Erythroblast (primary cell): ENCODE data around the gene ACMSD.

Experiments
- GATA1 ChIP-seq: IDR thresholded peaks from 2 replicates; pipeline ENCODE4 v1.6.1; 2011; ENCODE audit warnings: low read depth, mild to moderate bottlenecking, control low read depth, low read length, moderate library complexity
- POLR2A ChIP-seq: IDR thresholded peaks from 2 replicates; pipeline ENCODE4 v1.6.1; 2011; ENCODE audit warnings: mild to moderate bottlenecking, low read length

- TF ChIP-seq POLR2A (no peak), GATA1 (no peak)
Observed at GRCh38 chr2:134791616-134792015, 46.8 kb upstream of the ACMSD start.
